DMS 273 treated with DMSO at 0.1 percent for 48 hours (cell line): Measurements from ENCODE around the gene LPP.
A peak's percentile ranks its signal among the peaks of the same experiment; 100 is the strongest.
"Not testable (repeated sequence)": the region's sequence is repeated elsewhere in the genome, so short reads cannot be mapped to it uniquely, and the experiment has no call there.

Experiments used
- DNase-seq: peaks from one replicate; lab custom pipeline; 2025; lab: John Stamatoyannopoulos, UW

The LPP gene

DNA sequence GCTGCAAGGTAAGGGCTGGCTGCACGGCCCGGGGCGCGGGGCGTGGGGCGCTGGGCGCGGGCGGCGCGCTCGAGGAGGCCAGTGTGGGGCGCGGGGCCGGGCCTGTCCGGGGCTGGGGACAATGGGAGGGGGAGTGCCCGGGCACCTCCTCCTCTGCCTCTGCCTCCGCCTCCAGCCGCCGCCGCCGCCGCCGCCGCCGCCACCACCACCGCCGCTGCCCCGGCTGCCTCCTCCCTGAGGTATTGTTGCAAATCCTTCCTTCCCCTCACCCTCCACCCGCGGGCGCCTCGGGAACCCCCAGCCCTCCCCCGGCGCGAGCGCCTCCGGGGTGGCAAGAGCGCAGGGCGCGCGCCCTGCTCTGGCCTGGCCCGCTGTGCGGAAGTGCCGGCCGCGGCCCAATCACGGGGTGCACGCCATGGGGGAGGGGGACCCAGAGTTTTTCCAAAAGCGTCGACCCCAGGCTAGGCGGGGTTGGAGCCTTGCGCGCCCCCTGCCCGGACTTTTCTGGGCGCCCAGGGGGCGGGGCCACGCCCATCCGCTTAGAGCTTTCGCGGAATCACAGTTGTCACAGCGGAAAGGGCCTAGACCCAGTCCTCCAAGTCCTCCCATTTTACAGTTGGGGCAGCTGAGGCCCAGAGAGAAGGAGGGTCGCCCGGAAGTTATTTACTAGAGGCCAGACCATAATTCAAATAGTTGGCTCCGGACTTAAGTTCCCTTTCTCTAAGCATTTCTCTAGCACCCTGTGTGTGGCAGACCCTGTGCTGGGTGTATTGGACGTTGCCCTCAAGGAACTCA, at the start of gene LPP:
Gene LPP (plus strand): TSS at position 144 of the 795 bp plus-strand sequence. CDS start 251,964 bp downstream, outside the sequence.
- DNase-seq = peak; percentile 63

GRCh38 chr3:188106006-188106405, 48.0 kb upstream of the LPP start:
- DNase-seq = no peak

DNA sequence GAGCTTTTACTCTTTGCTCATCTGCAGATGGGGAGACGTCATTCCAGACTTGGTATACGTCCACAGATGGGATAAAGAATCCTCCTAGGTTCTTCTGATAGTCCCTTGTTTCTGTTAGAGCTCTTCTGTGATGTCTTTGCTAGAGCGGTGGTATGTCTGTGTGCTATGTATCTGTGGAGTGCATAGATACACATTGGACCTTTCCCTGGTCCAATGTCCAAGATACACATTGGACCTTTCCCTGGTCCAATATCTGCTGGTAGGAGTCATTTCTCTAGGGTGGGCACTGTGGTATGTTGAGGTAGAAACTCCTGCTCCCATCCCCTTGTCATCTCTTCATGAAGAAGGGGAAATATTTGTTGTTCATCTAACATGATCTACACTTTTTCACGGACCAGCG, 47.5 kb upstream of the LPP start:
- DNase-seq = no peak

DNA sequence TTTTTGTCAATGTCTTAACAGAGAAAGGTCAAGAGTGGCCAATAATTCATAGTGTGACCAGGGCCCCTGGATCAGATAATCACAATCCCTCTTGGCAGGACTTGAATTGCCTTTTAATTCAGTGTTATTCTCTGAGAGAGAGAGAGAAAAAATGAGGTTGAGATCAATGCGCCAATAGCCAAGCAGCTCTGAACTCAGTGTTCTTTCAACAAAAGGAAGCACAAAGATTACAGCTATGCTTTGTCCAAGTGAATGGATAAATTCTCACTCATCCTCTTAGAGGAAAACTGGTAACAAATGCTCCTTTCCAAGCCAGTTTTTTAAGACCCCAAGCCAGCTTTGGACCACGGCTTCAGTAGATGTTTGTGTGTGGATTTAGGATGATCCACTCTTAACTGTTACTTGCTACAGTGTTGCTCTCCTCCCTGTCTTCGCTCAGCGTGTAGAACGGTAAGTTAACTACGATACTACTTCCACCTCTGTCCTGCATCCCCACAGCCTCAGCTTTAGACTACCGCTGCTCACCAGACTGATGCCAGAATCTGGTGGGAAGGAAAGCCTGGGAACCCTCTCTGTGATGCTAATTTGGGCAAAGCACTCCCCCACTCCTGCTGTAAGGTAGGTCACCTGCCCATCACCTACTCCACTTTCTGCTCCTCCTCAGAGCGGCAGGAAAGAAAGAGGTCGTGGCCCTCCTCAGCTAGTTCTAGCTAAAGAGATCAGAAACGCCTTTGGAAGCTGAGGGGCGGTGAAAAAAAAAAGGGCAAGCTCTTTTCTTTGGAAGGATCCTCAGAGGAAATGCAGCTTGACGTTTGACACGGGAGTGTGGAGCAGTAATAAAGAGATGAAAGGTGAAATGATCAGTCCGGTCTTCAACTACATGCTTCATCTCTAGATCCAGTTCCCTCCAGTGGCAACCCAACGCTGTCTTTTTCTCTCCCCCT, 46.8 kb upstream of the LPP start:
- DNase-seq = no peak

DNA sequence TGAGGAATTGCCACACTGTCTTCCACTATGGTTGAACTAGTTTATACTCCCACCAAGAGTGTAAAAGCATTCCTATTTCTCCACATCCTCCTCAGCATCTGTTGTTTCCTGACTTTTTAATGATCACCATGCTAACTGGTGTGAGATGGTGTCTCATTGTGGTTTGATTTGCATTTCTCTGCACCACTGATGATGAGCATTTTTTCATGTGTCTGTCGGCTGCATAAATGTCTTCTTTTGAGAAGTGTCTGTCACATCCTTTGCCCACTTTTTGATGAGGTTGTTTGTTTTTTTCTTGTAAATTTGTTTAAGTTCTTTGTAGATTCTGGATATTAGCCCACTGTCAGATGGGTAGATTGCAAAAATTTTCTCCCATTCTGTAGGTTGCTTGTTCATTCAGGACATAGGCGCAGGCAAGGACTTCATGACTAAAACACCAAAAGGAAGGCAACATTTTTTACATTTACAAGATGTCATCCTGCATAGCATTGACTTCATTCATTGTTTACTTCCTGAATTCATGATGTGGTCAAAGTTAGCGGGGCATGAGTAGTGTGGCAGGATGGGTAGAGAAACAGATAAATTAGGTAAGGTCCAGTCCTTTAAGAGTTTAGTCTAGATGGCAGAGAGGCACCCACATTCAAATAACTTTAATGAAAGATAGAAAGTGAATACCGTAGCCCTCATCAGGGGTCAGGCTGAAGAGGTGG, 45.1 kb upstream of the LPP start:
- DNase-seq = no peak

DNA sequence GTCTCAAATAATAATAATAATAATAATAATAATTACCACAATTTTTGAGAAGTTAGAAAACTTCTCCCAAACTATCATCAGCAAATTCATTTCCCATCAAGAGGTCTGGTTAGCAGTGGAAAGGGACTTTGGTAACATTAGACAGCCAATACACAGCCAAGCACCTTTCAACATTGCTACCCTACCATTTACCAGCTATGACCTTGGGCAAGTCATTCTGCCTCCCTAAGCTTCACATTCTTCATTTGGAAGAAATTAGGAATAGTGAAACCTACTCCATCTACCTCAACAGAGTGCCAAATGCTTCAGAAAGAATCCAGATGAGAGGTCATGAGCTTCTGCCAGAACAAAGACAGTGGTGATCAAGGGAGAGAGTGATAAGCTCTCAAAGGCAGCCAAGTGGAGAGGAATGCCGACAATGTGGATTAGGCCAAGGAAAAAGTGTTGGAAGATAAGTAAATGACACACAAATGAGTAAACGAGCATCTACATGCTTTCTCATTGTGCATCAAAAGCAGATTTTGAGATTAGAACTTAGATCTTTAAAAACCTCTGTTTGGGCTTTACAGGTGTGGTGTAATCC, 42.9 kb upstream of the LPP start:
- DNase-seq = no peak

- no peak for DNase-seq
Measured at GRCh38 chr3:188113756-188114155, 40.2 kb upstream of the LPP start.

DNA sequence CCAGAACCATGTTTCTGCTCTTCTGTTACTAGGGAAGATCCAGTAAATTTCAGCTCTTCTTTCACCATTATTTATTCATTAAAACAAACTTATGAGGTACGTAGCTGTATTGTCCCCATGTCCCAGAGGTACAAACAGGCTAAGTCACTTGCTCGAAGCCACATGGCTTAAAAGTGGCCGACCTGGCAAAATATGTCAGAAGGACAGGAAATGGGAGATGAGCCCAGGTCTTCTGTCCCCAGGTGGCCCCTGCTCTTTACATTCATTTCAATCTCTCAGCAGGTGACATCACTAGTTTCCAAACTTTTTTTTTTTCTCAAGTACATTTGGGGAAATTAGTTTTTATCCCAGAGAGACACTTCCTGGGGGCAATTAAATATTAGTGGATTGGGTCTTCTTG, 34.1 kb upstream of the LPP start:
- no peak for DNase-seq

DNA sequence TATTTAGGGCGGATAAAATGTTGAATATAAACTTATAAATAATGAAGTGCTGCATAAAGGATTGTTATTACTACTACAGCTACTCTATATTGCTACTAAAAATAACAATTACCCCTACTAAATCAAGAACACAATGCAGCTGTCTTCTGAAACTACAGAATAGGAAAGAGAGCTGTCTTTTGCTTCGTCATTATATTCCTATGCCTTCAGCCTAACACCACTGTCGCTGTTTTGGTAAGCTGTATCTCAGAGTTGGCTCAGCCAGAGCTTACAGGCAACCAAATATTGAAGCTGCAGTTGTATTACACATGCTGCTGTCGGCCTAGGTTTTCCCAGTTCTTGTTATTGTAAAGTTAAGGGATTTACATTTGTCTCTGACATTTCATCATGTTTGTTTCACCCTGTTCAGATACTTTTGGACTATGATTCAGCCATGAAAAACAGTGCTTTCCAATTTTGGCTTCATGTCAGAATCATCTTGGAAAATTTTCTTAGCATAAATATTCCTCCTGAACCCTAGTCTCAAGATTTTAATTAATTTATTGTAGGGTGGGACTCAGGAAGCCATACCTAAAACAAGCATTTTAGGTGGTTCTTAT, 31.3 kb upstream of the LPP start:
- no peak for DNase-seq

DNA sequence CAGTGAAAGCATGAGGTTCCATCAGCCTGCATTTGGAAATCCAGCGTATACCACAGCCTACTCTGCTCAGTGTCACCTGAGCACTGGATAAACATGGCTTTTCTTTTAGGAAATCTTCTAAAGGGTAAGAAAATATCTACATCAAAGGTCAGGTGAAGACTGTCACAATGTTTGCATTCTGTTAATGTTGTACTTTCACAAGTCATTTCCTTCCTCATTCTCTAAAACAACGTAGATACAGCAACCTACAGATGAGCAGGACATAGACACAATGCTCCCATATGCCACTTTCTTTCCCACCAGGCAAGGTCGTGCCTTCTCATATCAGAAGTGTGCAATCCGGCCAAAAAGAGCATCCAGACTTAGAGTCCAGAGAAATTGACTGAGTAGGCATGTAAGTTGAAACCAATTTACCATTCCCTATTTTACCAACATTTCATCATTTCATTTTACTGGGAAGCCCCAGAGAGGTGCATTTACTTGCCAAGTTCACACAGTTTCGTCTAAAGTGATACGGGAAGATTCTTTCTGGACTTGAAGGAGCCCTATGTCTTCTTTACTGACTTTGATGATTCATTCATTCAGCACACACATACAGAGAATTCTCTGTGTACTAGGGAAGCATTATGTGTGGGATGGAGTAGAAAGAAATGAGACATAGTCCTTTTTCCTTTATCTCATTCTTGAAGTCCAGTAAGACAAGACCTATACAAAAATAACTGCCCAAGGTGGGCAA, 30.6 kb upstream of the LPP start:
- DNase-seq = no peak

GRCh38 chr3:188124184-188124583, 29.8 kb upstream of the LPP start:
- DNase-seq = no peak

GRCh38 chr3:188125076-188125475, 28.9 kb upstream of the LPP start:
- DNase-seq = no peak

DNA sequence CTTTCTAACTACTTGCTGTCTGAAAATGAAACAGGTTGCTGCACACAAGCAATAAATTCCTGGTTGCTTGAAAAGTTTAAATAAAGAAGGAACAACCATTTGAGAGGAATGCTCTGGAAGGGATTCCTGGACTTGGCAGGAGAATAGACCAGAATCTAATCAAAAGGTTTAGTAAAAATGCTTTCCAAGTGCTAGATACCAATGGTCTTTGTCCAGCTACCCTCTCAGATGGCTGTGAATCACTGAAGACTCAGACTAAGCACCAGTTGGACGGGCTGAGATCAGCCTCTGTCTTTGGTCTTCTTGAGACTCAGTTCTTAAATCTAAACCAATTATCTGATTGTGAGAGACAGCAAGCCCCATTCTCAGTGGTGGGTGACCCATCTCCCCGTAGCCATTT, 27.7 kb upstream of the LPP start:
- DNase-seq = no peak

- no peak for DNase-seq
Measured at GRCh38 chr3:188126934-188127333, 27.0 kb upstream of the LPP start.

- DNase-seq = no peak
Measured at GRCh38 chr3:188128905-188129304, 25.1 kb upstream of the LPP start.

DNA sequence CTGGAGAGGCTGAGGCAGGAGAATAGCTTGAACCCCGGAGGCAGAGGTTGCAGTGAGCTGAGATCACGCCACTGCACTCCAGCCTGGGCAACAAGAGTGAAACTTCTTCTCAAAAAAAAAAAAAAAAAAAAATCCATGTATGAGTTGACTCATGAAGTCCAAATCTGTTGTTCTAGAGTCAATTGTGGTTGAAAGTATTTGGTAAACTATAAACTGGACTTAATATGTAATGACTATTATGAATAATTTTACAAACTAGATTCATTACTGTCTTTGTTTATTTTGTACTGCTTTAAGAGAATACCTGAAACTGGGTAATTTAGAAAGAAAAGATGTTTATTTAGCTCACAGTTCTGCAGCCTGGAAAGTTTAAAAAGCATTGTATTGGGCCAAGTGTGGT, 22.9 kb upstream of the LPP start:
- DNase-seq = not testable (repeated sequence)

DNA sequence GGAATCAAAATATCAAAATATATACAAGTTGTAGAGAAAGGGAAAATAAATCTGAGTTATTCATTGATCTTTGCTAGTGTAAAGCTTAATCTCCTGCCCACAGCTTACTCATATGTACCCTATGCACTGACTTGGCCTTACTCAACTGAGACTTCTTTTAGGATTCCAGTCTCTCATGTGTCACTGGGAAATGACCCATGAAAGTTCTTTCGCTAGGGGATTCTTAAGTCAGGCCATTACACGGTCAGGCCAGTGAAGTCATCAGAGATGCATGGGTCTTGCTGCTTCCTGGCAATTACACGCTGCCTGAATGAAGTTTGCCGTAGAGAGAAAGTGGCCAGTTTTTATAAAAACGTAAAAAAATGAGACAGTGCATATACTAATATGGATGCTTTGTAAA, 20.7 kb upstream of the LPP start:
- DNase-seq = no peak

- no peak for DNase-seq
Measured at GRCh38 chr3:188133646-188134045, 20.3 kb upstream of the LPP start.

- DNase-seq = no peak
Measured at GRCh38 chr3:188134079-188134478, 19.9 kb upstream of the LPP start.

GRCh38 chr3:188134856-188135255, 19.1 kb upstream of the LPP start:
- no peak for DNase-seq

- DNase-seq = no peak
Measured at GRCh38 chr3:188135271-188135670, 18.7 kb upstream of the LPP start.
